IPS DF 19.7 (cell line): ENCODE results near the gene FLRT2.

Experiments used
- DNase-seq: peaks from one replicate; pipeline ENCODE4 v3.0.0-alpha.2; 2013; ENCODE audit warnings: low read depth, low spot score

FLRT2 gene

DNA sequence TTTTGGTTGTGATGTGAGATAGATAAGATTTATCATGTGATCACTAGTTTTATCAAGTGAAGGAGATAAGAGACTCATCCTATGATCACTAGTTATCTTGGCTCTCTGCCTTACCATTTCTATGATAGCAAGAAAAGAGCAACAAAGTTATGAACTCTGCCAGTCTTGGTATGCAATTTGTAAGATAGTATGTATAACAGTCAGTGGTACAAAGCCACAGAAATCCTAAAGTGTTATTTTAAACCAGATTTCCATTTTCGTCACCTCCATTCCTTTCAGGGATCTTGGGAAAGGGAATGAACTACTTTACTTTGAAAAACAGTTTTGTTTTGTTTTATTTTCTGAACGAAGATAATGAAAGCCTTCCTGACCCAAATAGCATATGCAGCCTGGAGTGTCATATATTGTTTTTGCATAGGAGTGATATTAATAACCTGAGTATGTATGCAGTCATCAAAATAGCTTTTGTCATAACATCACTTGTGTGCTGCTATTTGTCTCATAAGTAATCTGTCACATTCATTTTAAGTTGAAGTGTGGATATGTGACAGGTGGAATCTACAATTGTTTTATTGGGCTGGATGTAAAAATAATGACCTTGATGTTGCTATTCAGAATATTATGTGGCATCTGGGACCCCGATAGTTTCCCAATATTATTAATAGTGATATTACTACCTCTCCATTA lies 35.0 kb downstream of the FLRT2 start:
- DNase-seq: no peak

DNA sequence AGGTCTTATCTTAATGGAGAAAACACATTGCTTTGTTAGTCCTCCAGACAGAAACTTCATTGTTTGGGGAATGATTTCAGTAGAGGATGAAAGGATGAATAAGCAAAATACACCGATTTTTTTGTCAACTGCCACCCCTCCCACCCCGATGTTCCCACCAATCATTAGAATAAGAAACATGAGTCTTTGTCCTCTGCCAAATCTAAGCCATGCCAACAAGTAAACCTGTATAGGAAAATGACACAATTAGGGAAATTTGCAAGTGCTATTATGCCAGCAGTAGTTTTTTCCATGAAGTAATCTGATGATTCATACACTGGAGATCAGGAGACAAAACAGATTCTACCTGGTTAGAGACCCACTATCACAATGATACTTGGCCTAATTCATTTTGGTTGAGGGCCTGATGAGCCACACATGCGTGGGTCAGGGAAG lies 35.9 kb downstream of the FLRT2 start:
- no peak for DNase-seq

DNA sequence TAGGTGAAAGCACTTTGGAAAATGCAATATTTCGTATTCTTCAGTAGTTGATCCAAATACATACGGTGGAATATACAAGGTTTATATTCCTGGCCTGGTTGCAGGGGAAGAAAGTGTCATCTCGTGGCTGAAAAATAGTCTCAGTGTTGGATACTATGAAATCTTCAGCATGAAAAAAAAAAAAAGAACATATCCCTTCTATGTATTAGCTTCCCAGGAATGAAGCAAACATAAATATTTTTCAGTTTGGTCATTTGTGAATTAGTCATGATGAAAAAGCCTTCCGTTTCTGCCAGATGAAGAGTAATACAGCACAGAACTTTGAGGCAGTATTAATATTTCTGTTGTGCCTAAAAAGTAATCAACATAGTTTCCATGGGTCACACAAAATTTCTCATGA lies 36.7 kb downstream of the FLRT2 start:
- DNase-seq: no peak

DNA sequence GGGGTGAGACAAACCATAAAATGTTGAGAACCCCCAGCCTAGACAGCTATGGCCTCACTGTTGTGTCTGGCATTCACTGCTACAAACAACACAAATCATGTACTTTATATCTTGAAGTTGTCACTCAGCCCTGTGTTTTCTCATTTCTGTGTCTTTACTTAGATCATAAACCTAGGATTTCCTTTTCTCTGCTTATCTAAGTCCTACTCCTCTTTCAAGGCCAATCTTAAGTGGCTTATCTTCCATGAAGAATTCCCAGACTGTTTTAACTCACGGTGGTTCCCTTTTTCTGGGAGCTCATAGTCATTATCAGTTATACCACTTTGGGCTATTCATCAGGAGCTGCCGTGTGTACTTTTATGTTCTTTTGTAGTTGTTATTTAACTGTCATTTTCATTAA lies 42.1 kb downstream of the FLRT2 start:
- no peak for DNase-seq

DNA sequence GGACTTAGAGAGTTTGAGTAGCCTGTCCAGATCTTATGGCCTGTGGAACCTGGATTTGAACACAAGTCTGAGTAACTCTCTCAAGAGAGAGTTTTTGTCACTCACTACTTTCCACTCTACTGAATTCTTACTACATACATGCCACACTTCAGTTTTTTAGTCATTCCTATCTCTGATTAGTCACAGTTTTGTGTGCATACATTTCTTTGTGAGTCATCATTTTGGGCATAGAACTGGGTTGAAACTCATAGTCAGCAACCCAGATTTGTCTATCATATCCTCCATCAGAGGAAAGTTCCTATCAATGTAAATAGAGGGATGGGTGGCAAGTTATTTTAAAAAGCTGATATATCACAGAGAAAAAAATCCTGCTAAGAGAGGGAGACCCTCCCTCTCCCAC lies 42.9 kb downstream of the FLRT2 start:
- no peak for DNase-seq

DNA sequence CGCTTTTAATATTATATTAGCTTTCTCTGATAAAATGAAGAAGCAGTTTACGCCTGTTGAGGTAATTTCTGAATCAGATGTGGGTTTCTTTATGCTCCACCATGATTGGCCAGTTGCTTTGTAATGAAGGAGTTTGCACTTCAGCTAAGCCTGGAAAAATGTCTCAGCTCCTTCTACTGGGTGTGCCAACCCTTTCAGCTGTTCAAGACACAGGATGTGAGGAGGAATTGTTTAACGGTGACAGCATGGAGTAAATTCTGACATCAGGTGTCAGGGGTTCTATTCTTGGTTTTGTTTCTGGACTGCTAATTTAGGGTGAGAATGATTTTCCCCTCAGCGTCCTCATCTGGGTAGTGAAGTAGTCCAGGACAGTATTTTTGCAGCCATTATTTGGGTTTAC lies 43.5 kb downstream of the FLRT2 start:
- no peak for DNase-seq

DNA sequence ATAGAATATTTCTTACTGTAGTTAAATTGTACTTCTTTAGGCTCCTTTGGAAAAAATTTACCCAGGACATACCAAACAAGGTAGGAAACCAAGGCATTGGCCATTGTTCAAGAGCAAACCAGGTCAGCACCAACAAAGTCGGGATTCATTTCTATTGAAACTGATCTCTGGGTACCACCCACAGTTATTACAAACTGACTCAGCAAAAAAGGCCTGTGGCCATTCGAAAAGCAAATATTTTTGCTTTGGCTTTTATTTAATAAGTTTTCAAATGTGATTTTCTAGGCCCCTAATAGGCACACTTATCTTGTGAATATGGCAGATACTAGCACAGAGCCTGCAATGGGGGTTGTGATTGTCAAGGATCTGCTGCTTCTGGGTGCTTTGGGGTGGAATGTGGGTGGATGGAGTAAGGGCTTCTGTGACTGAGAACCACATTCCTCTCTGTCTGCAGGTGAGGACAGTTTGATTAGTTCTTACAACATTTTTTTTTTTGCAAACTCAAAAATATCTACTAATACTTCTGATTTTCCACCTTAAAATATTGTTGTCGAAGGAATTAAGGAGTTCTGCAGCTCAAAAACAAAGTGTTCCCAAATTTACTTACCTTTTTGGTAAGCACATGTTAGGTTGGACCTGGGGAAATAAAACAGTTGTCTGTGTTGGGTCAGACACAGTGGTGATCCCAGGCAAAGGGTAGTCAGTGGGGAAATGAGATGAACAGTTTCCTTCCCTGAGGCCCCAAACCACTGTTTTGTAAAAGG lies 45.1 kb downstream of the FLRT2 start:
- no peak for DNase-seq

DNA sequence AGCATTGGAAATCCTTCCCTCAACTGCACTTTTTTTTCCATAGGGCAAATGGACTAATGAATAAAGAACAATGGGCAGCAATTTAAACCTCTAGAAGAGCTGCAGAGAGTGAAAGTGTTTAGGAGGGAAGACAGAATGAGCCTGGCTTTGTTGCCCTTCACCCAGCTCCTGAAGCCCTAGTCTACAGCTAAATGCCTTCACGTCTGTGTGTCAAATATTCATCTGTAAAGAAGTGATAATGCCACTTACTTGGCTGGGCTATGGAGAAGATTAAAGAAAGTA lies 45.6 kb downstream of the FLRT2 start:
- DNase-seq: no peak

DNA sequence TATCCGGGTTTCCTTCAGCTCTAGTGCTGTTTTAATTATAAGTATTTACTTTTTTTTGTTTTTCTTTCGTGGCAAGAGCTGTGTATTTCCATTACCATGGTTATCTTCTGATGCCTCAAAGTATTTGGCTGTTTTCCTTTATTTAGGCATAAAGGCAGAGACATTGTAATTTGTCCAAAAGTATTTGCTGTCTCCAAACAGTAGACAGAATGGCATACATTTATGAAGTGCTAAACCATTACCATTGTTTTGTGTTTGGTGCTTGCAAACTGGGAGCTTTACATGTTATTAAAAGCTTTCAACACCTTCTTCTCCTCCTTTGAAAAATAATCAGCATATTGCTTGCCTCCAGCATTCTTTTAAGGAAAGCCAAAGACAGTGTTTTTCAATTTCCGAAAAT lies 46.3 kb downstream of the FLRT2 start:
- DNase-seq: no peak

DNA sequence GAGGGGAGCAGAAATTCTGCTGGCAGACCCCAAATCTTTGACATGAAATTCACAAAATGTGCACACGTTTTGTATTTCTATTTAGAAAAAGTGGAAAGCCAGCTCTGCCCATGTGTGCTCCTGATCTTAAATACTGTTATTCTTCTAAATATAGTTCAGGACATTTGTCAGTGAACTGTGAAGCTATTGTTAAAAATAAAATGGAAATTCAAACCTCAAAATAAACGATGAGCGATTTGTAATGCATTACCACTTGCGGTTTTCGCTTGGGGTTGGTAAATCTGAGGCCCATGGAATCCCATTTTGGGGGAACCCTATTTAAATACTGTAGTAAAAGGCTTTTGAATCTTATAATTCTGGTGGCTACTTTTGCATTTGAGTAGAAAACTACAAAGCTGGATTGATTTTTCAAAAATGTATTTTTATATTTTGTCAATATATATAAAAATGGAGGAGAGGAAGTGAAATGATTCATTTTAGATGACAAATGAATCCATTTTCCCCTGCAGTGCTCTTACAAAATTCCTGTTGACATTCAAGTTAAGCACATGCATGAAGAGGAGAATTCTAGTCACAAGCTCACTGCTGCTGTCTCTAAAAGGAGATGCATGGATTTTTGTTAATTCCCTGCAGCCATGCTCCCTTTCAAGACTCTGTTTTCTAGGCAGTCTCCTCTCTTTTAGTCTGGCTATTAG lies 47.1 kb downstream of the FLRT2 start:
- DNase-seq: no peak

DNA sequence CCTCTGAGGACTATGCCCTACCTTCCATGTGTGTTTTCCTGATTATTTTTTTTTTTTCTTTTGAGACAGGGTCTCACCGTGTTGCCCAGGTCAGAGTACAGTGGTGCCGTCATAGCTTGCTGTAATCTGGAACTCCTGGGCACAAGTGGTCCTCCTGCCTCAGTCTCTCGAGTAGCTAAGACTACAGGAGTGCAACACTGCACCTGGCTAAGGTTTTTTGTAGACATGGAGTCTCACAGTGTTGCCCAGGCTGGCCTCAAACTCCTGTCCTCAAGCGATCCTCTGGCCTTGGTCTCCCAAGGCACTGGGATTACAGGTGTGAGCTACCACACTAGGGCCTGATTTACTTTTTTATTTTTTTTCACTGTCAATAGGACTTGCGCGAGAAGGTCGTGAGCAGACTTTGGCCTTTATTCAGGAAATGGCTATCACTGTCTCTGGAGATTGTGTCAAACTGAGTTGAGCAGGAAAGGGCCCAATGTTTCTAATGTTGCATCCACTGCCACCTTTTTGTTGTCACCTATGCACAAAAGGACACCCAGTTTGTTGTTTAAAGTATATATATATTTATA lies 47.7 kb downstream of the FLRT2 start:
- no peak for DNase-seq

DNA sequence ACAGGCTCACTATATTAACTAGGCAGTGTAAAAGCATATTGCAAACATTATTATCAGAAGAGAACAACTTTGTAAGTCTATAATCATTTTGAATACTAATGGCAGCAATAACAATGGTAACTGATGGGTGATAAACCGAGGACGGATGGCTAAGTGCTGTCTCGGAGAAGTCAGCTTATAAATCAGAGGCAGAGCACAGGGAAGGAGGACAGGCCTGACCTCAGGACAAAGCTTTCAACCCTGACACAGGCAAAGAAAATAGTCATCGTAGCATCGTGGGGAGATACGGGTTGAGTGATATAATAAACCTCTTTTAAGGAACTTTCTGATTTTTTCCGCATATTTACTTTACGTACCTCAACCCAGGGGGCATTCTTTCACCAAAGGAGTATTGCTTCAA lies 48.4 kb downstream of the FLRT2 start:
- no peak for DNase-seq

DNA sequence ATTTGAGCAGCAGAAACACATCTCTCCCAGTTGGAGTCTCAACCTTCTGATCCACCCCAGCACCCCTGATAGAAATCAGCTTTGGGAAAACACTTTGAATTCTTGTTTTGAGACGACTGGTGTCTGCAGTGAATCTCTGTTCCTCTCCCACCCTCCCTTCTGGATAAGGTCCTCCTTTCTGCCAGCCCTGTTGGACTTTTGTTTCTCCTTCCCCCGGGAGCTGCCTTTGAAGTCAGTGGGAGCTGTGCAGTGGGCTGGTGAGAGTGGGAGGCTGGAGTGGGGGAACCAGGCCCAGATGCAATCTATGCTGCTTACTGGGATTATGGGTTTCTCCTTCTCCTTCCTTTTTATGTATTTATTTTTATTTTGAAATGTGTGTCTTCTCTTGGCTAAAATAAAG lies 49.0 kb downstream of the FLRT2 start:
- no peak for DNase-seq

DNA sequence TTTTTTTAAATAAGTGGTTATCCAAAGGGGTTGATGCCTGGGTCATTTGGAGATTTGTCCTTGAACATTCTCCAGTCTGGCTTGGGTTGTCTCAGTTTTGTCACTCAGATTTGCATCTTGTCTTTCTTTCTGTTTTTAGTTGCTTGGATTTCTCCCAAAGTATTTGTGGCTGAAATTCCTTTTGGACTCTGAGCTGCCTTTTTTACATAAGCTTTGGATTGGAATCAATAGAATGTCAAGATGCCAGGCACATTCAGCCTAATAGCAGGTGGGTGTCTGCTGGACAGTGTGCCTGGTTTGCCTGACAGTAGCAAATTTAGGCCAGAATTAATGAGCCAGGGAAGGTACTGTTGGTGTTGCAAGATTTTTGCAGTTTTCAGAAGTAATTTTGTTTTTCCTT lies 50.0 kb downstream of the FLRT2 start:
- DNase-seq: no peak

DNA sequence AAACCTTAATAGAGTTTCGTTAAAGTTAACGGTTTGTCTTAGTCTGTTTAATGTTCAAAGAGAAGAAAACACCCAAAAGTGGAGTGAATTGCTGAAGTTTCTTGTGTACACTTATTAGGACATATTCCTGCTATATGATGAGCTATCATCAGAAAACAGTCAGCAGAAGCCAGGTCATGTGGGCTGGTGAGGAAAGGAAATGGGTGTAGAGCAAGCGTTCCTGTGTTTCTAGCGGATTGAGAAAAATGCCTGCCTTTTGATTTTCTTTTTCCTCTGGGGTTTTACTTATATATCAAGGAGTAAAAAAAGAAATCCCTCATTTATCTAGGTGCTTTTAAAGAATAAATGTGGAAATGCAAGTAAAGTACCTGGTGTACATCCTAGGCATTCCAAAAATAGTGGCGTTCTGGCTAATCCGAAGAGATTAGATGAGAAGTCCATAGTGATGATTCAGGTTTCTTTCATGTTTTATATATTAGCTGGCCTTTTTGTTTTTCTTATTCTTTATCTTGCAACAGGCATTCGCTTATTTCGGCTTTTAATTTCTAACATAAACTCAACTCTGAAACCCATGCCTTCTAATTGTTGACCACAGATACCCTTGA lies 50.7 kb downstream of the FLRT2 start:
- no peak for DNase-seq

DNA sequence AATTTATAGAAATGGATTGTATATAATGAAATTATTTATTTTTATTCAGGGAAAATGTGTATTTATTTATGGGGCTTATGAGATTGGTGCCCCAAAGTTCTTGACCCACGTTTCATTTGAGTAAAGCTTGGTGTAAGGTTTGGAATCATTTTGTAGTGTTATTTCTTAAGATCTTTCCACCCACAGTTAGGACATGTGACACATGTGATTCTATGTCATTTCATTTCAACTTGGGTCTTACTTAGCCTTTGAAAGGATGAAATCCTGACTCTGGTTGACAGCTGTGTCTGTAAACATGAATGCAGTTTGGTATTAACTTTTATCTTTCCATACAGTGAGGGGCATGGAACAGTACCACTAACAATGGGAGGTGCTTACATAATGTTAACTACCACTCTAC lies 51.7 kb downstream of the FLRT2 start:
- no peak for DNase-seq

DNA sequence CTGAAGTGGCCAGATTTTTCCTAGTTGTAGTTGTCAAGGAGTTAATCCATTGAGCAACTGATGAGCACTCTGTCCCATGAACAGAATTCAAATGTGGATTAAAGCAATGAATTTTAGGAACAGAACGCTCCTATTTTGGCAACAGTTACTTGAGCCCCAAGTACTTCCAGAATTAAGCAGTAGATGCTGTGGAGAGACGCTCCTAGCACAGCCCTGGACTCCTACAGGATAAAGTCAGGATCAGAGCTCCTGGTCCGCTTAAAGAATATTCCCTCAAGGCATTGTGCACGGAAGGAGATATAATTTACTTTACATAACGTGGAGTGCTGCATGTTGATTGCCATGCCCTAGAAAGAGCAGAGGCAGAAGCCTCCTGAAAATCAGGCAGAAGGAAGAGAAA lies 53.4 kb downstream of the FLRT2 start:
- no peak for DNase-seq

DNA sequence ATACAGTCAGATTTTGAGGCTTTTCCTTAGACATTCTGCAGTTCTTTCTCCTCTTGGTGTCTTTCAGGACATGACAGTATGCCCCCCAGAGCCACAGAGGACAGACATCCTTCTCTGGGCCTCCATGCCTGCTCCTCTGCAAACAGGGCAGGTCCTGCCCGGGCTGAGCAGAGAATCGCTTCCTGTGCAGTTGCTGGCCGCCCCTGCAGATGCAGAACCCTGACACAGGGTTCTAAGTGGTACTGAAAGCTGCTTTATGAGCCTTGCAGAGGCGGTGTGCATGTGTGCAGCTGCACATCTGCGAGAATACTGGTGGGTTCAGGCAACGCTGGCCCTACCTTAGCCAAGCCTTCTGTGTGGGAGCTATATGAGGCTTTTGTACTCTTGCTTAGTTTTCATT lies 54.5 kb downstream of the FLRT2 start:
- no peak for DNase-seq

DNA sequence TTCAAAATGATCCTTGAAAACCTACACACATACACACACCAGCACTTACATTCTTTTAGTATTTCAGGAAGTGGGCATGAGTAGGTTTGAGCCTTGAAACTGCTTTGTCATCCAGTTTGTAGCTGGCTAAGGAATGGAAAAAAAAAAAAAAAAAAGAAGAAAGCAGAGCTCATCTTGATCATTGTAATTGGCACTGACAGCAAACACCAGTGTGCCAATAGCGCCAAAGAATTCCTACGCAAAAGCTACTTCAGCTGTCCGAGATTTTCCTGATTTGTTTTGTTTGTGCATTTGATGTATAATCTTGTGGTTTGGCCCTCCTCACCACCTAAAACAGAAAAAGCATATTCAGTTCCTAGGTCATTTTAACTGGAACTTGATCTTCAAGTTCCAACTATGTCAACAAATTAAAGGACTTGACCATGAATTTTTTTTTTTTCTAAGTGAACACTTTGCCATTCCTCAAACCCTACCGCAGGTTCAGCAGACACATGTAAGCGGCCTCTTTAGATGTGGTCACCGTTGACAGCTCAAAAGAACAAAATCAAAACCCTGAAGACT lies 57.3 kb downstream of the FLRT2 start:
- DNase-seq: no peak

DNA sequence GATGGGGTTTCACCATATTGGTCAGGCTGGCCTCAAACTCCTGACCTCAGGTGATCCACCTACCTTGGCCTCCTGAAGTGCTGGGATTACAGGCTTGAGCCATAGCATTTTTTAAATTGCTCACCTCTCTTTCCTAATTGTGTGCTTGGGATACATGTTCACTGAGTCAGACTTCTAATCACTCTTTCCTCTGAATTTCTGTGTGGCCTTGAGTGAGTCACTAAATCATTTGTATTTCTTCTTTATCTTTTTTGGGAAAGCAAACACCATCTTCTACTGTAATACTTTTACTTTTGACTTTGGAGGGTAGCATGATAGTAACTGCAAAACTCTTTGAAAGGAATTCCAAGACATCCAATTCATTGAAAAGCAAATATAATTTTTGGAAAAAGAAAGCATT lies 60.8 kb downstream of the FLRT2 start:
- DNase-seq: no peak

DNA sequence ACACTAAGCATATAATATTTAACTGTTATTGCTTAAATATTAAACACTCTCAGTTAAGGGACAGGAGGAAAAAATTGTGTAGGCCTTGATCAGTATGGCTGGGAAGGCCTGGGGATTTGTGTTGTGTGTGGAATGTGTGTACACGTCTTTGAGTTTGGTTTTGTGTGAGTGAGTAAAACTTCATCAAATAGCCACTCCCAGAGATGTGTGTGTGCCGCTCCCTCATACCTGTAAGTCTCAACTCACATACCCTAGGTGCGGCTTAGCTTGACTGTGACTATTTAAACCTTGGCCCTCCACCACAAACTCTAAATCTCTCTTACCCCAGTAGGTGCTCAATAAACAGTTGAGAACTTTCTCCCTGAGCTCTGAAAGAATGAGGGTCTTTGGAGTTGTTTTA lies 64.3 kb downstream of the FLRT2 start:
- DNase-seq: no peak

DNA sequence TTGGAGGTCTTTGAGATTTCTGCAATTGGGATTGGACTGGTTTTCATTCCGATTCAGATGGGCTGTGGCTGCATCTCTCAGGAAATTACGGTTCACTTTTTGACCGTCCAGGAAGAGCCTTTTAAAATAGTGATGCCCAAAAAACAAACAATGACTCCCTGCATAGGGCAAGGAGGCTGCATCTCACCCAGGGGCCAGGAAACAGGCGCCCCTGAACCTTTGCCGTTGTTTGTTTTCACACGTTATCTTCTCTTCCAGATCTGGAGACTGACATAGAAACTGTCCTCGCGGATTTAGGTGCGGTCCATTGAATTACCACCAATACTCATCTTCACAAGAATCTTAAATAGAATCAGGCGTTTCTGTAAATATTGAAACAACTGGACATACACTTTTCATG lies 66.0 kb downstream of the FLRT2 start:
- DNase-seq: no peak
